Esophagus muscularis mucosa (tissue), 3 donors: Measurements from ENCODE around the gene MTHFR.
"Not testable (repeated sequence)": the region's sequence is repeated elsewhere in the genome, so short reads cannot be mapped to it uniquely, and the experiment has no call there.

Experiments used
- POLR2A ChIP-seq: fragments of 450-650 bp; IDR thresholded peaks from one replicate; pipeline ENCODE4 v1.6.1; 2017; ENCODE audit warnings: antibody characterized with exemption, moderate library complexity, mild to moderate bottlenecking, low read depth
- POLR2AphosphoS5 ChIP-seq, 2 donors: sonication (generic); formaldehyde crosslinking; IDR thresholded peaks; one replicate each; pipeline ENCODE4 v1.6.1; 2017; ENCODE audit warnings: antibody characterized with exemption in 2 of 2
- TF ChIP-seq, protein P1 (sequence below), 3 experiments: fragments of 200-600 bp in 2 of 3; fragments of 450-650 bp in 1 of 3; sonication (generic) in 2 of 3; IDR thresholded peaks; one replicate each; pipeline ENCODE4 v1.5.1; 2017 to 2019; ENCODE audit warnings: antibody characterized with exemption in 3 of 3, mild to moderate bottlenecking in 2 of 3, moderate library complexity in 1 of 3

DNA sequence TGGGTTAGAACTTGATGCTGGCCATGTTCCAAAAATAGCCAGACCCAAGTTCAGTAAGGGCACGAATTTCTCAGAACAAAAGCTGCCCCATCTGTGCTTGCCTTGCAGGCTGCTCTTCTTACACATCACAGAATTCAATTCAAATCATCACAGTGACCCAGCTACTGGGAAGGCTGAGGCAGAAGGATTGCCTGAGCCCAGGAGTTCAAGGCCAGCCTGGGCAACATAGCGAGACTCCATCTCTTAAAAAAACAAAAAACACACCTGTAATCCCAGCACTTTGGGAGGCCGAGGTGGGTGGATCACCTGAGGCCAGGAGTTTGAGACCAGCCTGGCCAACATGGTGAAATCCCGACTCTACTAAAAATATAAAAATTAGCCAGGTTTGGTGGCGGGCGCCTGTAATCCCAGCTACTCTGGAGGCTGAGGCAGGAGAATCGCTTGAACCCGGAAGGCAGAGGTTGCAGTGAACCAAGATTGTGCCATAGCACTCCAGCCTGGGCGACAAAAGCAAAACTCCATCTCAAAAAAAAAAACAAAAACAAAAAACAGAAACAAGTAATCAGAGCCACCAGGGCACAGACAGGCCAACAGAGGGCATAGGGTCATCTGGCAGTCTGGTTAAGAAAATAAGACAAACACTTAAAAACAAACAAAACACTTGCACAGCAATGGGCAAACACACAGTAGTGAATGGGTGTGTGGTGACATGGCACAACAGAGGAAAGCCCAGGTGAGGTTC is 1.7 kb downstream of the MTHFR start:
- not testable (repeated sequence) for TF ChIP-seq POLR2A; POLR2AphosphoS5 (IDR thresholded peaks at IDR 0.05)
- TF ChIP-seq, protein P1, sequence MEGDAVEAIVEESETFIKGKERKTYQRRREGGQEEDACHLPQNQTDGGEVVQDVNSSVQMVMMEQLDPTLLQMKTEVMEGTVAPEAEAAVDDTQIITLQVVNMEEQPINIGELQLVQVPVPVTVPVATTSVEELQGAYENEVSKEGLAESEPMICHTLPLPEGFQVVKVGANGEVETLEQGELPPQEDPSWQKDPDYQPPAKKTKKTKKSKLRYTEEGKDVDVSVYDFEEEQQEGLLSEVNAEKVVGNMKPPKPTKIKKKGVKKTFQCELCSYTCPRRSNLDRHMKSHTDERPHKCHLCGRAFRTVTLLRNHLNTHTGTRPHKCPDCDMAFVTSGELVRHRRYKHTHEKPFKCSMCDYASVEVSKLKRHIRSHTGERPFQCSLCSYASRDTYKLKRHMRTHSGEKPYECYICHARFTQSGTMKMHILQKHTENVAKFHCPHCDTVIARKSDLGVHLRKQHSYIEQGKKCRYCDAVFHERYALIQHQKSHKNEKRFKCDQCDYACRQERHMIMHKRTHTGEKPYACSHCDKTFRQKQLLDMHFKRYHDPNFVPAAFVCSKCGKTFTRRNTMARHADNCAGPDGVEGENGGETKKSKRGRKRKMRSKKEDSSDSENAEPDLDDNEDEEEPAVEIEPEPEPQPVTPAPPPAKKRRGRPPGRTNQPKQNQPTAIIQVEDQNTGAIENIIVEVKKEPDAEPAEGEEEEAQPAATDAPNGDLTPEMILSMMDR (IDR thresholded peaks at IDR 0.05): not testable (repeated sequence)
